Kidney glomerular epithelial cell (primary cell): ENCODE measurements around the gene SDCBP2.
A peak's percentile ranks its signal among the peaks of the same experiment; 100 is the strongest.

Experiments used
- DNase-seq: peaks from one replicate; lab custom pipeline; 2025; lab: John Stamatoyannopoulos, UW

SDCBP2 gene

GRCh38 chr20:1328680-1329330 is at the start of gene SDCBP2:
SDCBP2 (minus strand) TSS chr20:1329139; CDS start chr20:1320416, 8,723 bp downstream.
- DNase-seq, result no peak

GRCh38 chr20:1378735-1379125 is 49.8 kb upstream of the SDCBP2 start:
- no peak for DNase-seq

- peak; percentile 86 for DNase-seq
These were observed 49.2 kb upstream of the SDCBP2 start for GRCh38 chr20:1377984-1378734.

- DNase-seq, result no peak
These were observed 48.5 kb upstream of the SDCBP2 start for GRCh38 chr20:1377341-1377871.

- DNase-seq, result no peak
These were observed 47.7 kb upstream of the SDCBP2 start for GRCh38 chr20:1376408-1377270.

GRCh38 chr20:1376007-1376406 is 47.1 kb upstream of the SDCBP2 start:
- DNase-seq, result no peak

GRCh38 chr20:1375515-1375914 is 46.6 kb upstream of the SDCBP2 start:
- no peak for DNase-seq

- DNase-seq, result no peak
These were observed 45.3 kb upstream of the SDCBP2 start for GRCh38 chr20:1374246-1374645.

- no peak for DNase-seq
These were observed 44.7 kb upstream of the SDCBP2 start for GRCh38 chr20:1373614-1374013.

- no peak for DNase-seq
These were observed 44.1 kb upstream of the SDCBP2 start for GRCh38 chr20:1373036-1373435.

- no peak for DNase-seq
These were observed 43.0 kb upstream of the SDCBP2 start for GRCh38 chr20:1371830-1372539.

- no peak for DNase-seq
These were observed 42.4 kb upstream of the SDCBP2 start for GRCh38 chr20:1371202-1371782.

- no peak for DNase-seq
These were observed 41.7 kb upstream of the SDCBP2 start for GRCh38 chr20:1370548-1371110.

- DNase-seq, result no peak
These were observed 41.0 kb upstream of the SDCBP2 start for GRCh38 chr20:1369970-1370369.

- DNase-seq, result peak; percentile 11
These were observed 39.7 kb upstream of the SDCBP2 start for GRCh38 chr20:1368448-1369199.

- no peak for DNase-seq
These were observed 38.5 kb upstream of the SDCBP2 start for GRCh38 chr20:1367479-1367878.

- no peak for DNase-seq
These were observed 35.2 kb upstream of the SDCBP2 start for GRCh38 chr20:1364106-1364505.

GRCh38 chr20:1363522-1363921 is 34.6 kb upstream of the SDCBP2 start:
- DNase-seq, result no peak

GRCh38 chr20:1362484-1362883 is 33.5 kb upstream of the SDCBP2 start:
- DNase-seq, result no peak

GRCh38 chr20:1360094-1360846 is 31.3 kb upstream of the SDCBP2 start:
- no peak for DNase-seq
